ENCODE results near the gene NKAIN2.

GRCh38 chr6:124493259-124493658 lies 689.6 kb downstream of the NKAIN2 start:
- TF ChIP-seq RAD21 (CRISPR knock-in tag; conservative IDR thresholded peaks at IDR 0.05 in 1 of 2, IDR thresholded peaks at IDR 0.05 in 1 of 2): no peak
- TF ChIP-seq ZNF717 (CRISPR knock-in tag; IDR thresholded peaks at IDR 0.05): no peak
